HT-29 (cell line): ENCODE measurements around the gene FBXW8. TPM values are rescaled to one million over a fixed set of nuclear protein-coding genes. Genes with fewer than 3 reads are reported as not detected.

Experiments used
- DNase-seq: peaks from one replicate; pipeline ENCODE4 v3.0.0-alpha.2; 2015; ENCODE audit warnings: low spot score
- total RNA-seq: library from RNA; depleted of rRNA; stranded (reverse); fragments of >200 nt; shearing (Covaris generic); gene quantifications from 2 replicates; pipeline ENCODE4 v1.2.3, GENCODE V29; 2014

Gene FBXW8
- total RNA-seq, 1 experiment from 2014 or later, result 13.1 TPM

- no peak for DNase-seq
These were observed 126.7 kb downstream of the FBXW8 start for GRCh38 chr12:117037289-117038022.

- no peak for DNase-seq
These were observed 127.4 kb downstream of the FBXW8 start for GRCh38 chr12:117038023-117038680.

- no peak for DNase-seq
These were observed 128.2 kb downstream of the FBXW8 start for GRCh38 chr12:117038919-117039318.

GRCh38 chr12:117039891-117040309, 129.2 kb downstream of the FBXW8 start:
- DNase-seq, result no peak

- DNase-seq, result no peak
These were observed 129.7 kb downstream of the FBXW8 start for GRCh38 chr12:117040496-117040895.

- DNase-seq, result no peak
These were observed 131.0 kb downstream of the FBXW8 start for GRCh38 chr12:117041798-117042170.

GRCh38 chr12:117042171-117042842, 131.6 kb downstream of the FBXW8 start:
- no peak for DNase-seq

- DNase-seq, result no peak
These were observed 132.1 kb downstream of the FBXW8 start for GRCh38 chr12:117042862-117043261.

GRCh38 chr12:117044311-117044710, 133.6 kb downstream of the FBXW8 start:
- DNase-seq, result no peak

- no peak for DNase-seq
These were observed 134.0 kb downstream of the FBXW8 start for GRCh38 chr12:117044790-117045159.

GRCh38 chr12:117045160-117046010, 134.6 kb downstream of the FBXW8 start:
- DNase-seq, result no peak

GRCh38 chr12:117046011-117046369, 135.2 kb downstream of the FBXW8 start:
- DNase-seq, result no peak

GRCh38 chr12:117046425-117046824, 135.7 kb downstream of the FBXW8 start:
- DNase-seq, result no peak

- DNase-seq, result no peak
These were observed 136.2 kb downstream of the FBXW8 start for GRCh38 chr12:117046861-117047530.

- DNase-seq, result peak; percentile 52
These were observed 137.2 kb downstream of the FBXW8 start for GRCh38 chr12:117047810-117048584.

- DNase-seq, result no peak
These were observed 137.8 kb downstream of the FBXW8 start for GRCh38 chr12:117048585-117048904.

GRCh38 chr12:117049295-117049694, 138.5 kb downstream of the FBXW8 start:
- DNase-seq, result no peak

- no peak for DNase-seq
These were observed 139.3 kb downstream of the FBXW8 start for GRCh38 chr12:117050060-117050459.

GRCh38 chr12:117051380-117051779, 140.6 kb downstream of the FBXW8 start:
- no peak for DNase-seq

GRCh38 chr12:117052386-117053049, 141.8 kb downstream of the FBXW8 start:
- no peak for DNase-seq
